Tibial nerve (tissue), 4 donors: Measurements from ENCODE around the gene NT5E.

Source experiments
- CTCF ChIP-seq, 5 experiments: fragments of 200-600 bp in 3 of 5; fragments of 450-650 bp in 2 of 5; sonication (generic) in 3 of 5; IDR thresholded peaks; one replicate each; pipeline ENCODE4 v1.5.1; 2016 to 2019; ENCODE audit warnings: antibody characterized with exemption in 5 of 5, mild to moderate bottlenecking in 3 of 5, moderate library complexity in 2 of 5
- EP300 ChIP-seq, 2 donors: sonication (generic); formaldehyde crosslinking; IDR thresholded peaks; one replicate each; pipeline ENCODE4 v1.6.1; 2017; ENCODE audit warnings: antibody characterized with exemption in 2 of 2, mild to moderate bottlenecking in 1 of 2
- POLR2A ChIP-seq, 2 donors: fragments of 450-650 bp; IDR thresholded peaks; one replicate each; pipeline ENCODE4 v1.6.1; 2017; ENCODE audit warnings: antibody characterized with exemption in 2 of 2, mild to moderate bottlenecking in 2 of 2, moderate library complexity in 2 of 2

- TF ChIP-seq CTCF (IDR thresholded peaks at IDR 0.05) = no peak
- no peak for TF ChIP-seq POLR2A (IDR thresholded peaks at IDR 0.05)
- TF ChIP-seq EP300 (IDR thresholded peaks at IDR 0.05) = no peak
These were observed 11.9 kb downstream of the NT5E start for GRCh38 chr6:85461798-85462170.
